HG02884 (cell line): Measurements from ENCODE around the gene HOXD13.

Experiments
- ATAC-seq: cut with Tn5 transposase; IDR thresholded peaks from one replicate; pipeline ENCODE4 v1.9.1; 2021; ENCODE audit warnings: mild to moderate bottlenecking, moderate library complexity; ENCODE audit not compliant: unreplicated experiment

Gene HOXD13

GRCh38 chr2:176092270-176093144 lies at the start of gene HOXD13:
HOXD13 (plus strand) TSS chr2:176092721; CDS start chr2:176092891, 170 bp downstream.
- ATAC-seq = no peak

DNA sequence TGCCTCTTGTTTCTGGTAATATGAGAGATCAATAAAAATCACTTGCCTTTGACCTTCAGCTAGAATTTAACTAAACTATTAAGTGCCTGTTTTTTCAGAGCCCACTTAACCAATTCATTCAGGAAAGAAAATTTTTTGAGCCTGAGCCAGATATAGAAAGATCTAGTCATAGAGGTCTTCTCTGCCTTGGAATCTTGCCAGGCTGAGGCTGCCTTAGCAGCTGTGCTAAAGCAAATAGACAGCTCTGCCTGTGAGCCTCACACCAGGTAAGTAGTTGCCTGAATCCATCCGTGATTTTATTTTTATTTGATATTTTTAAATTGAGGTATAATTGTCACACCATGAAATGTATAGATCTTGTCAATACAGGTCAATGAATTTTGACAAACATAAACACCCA lies 36.1 kb upstream of the HOXD13 start:
- ATAC-seq = no peak

GRCh38 chr2:176063958-176064357 lies 28.6 kb upstream of the HOXD13 start:
- ATAC-seq = peak; percentile 88

DNA sequence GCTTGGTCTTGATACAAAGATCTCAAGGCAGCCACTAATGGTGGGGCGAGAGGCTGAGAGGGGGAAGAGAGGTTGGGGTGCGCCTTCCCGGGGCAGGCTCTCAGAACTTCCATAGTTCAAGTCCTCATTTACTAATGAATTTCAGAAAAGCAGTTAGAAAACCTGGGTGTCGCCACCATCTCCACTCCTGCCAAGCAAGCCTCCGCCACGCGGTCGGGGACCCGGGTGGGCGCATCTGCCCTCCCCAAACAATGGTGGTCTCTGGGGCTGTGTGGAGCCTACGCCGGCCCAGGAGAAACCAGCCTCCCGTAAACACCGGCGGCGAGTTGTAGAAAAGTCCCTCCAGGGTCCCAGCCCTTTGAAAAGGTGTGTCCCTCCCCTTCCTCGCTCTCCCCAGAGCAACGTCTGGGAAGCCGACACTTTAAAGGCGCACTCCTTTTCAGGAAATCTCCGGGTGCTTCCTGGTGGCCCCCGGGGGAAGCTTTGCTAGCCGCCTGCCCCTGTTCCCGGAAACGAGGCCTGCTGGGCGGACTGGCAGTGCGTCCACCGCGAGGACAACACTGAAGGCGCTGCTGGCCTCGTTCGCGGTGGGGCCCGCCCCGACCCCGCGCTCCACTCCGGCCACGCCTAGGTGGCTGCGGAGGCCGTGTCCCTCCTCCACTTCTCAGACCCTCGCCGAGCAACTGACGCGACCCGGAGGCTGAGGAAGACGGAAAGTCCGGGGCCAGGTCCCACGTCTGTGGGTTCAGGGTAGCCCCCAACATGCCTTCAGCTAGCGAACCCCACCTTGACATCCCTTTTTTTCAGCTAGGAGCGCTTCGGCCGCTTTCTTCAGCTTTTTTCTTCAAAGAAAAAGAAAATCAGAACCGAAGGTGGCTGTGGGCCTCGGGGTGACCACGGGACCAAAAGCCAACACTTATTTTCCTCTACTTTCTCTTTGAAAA lies 25.6 kb upstream of the HOXD13 start:
- no peak for ATAC-seq

DNA sequence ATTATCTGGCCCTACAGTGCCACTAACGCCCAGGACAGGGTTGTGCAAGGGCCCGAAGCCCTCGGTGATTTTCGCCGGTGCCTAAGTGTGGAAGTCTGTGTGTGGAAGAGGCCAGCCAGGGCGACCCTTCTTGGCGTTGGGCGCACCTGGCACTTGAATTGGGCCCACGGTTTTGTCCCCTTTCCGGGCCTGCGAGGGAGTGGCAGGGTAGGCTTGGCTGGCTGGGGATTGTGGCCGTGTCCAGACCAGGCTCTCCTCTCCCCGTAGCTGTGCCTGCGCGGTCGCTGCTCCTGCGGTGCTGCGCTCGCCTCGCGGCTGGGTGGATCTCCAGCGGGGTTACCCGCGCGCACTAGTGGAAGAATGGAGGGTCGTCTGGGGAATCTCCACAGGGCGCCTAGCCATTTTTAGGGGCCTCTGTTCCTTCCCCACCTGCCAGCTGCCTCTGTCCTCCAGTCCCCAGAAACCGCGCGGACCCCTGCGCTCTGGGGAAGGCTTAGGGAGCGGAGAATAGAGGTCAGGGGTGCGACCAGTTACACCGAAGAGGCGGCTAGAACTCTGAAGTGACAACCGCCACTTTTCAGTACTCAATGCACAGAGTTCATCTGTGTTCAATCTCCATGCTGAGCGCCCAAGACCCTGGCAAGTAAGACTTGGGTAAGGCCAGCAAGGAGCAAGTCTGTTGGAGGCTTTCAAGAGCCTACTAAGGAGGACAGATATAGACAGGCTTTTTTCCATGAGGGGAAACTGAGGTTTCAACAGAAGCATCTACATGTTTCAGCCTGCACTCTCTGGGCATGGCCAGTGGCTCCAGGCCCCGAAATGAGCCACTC lies 24.7 kb upstream of the HOXD13 start:
- no peak for ATAC-seq

- no peak for ATAC-seq
These were observed 24.1 kb upstream of the HOXD13 start for GRCh38 chr2:176068419-176068832.

- ATAC-seq = no peak
These were observed 20.9 kb upstream of the HOXD13 start for GRCh38 chr2:176071330-176072291.

DNA sequence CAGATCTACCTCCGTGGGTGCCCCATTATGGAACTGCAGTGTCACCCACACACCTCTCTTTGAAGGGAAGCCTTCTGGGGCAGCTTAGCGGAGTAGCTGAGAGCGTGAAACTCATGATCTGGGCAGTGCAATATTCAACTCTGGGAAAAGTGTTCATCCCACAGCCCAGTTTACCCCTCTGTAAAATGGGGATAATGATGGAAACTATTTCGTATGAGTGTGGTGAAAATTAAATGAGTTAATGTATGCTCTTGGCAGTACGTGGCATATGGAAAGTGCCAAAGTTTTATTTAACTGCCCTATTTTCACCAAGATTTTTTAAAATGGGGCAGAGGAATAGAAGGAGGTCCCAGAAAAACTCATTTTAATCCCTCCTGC lies 20.2 kb upstream of the HOXD13 start:
- no peak for ATAC-seq

- no peak for ATAC-seq
These were observed 19.3 kb upstream of the HOXD13 start for GRCh38 chr2:176072951-176073904.

GRCh38 chr2:176074919-176075425 lies 17.5 kb upstream of the HOXD13 start:
- no peak for ATAC-seq

DNA sequence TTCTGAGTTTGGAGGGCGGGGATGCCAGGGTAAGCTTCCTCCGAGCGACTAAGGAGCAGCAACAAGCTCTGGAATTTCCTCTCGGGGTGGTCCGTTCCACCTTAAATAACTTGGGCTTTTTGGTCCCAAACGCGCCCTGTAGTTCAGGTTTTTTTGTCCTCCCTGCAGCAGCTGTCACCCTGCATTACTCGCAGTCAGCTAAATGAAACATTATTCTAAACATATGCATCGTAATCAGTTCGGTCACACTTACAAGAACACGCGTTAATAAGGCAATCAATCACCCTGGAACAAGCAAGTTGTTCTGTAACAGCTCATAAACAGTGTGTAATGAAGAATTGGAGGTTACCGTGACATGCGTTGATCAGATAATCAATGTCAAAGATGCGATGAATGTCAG lies 17.0 kb upstream of the HOXD13 start:
- no peak for ATAC-seq

DNA sequence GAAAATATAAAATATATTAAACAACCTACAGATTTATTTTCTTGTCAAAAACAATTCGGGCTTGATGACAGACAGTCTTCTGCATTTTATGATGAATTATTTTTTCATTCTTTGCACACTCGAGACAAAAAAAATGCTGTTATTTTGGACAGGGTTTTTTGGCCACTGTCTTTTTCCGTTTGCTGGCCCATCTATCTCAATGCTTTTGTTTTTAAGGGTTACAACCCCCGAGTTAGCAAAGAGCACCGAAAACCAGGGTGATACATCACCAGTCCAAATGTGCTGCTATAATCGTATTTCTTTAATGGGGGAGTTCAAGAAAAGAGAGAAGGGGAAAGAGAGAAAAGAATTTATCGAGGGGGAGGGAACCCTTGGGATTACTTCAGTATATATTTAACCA lies 16.5 kb upstream of the HOXD13 start:
- ATAC-seq = no peak

DNA sequence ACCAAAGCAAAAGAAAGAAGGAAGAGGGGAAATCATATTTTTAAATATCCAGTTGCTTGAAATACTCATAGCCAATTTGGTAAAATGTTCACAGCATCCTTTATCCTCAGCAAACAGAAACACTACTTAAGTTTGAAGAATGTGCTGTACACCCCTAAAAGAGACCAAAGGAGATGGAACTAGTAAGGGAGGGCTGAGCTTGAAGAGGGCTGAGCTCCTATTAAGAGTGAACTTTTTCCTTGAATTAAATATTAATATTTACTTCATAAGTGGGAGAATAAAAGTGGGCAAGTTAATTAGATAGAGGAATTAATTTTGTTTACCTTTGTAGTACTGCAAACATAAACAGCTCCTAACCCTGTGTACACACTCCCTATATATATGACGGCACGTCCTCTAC lies 15.7 kb upstream of the HOXD13 start:
- no peak for ATAC-seq

- no peak for ATAC-seq
These were observed 13.8 kb upstream of the HOXD13 start for GRCh38 chr2:176078541-176079284.

GRCh38 chr2:176079285-176079830 lies 13.2 kb upstream of the HOXD13 start:
- no peak for ATAC-seq

GRCh38 chr2:176079831-176080539 lies 12.5 kb upstream of the HOXD13 start:
- no peak for ATAC-seq
